Articular chondrocyte of knee joint (primary cell): ENCODE results near the gene YWHAQ. TPM values are rescaled to one million over a fixed set of nuclear protein-coding genes. Genes with fewer than 3 reads are reported as not detected.

Experiments used
- small RNA-seq: library from RNA; depleted of rRNA; stranded (forward); fragments of <200 nt; gene quantifications from one replicate; pipeline ENCODE3, GENCODE V24; 2012
- total RNA-seq: library from RNA; depleted of rRNA; stranded (reverse); fragments of >200 nt; gene quantifications from 2 replicates; pipeline ENCODE4 v1.2.3, GENCODE V29; 2012

YWHAQ gene
- total RNA-seq, result 371 and 392 TPM in 2 replicates

GRCh38 chr2:9630736-9631552 lies at the start of gene YWHAQ:
YWHAQ (minus strand) TSS chr2:9630997; CDS start chr2:9630452, 545 bp downstream.

DNA sequence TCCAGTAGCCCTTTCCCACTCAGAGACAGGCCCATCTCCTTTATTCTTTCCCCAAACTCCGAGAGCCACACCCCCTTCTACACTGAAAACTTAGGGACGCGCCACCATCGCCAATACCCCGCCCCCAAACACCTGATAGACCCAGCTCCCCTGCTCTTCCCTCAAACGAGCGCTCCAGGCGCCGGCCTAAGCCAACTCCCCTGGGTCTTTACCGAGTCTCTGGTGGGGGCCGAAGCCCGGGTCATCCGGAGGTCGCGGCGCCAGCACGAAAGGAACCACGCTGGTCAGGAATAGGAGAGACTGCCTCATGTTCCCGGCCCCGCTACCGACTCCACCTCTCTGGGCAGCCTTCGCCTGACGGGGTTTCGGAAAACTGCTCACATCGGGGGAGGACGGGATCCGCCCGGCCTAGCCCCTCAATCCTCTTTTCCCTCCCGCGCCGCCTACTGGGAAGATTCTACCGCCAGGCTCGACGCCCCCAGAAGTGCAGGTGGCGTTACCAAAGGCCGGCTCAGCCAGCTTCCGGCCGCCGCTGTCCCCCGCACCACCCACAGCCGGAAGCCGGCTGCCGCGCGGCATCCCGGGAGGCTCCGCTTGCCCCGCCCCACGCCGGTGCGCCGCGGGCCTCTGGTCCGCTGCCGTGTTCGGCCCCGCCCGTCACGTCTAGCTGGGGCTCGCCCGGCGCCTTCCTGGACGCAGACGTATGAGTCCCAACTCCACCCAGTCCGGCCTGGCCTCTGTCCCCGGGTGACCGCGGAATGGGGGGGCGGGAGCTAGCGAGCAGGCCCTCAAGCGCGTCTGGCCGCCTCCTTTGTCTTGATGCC lies 75.3 kb downstream of the YWHAQ start, which contains the start of gene ADAM17:
Gene ADAM17 (minus strand): TSS at position 534 of the 824 bp plus-strand sequence. CDS start 225 bp downstream, at position 309.

Small RNA genes lying within 50 kb of the gene (small RNA-seq; reads per million reads assigned to genes)
- not detected for gene RF00019

Other genes starting within 250 kb of the YWHAQ start
- gene ITGB1BP1, start 207.5 kb downstream of the YWHAQ start, total RNA-seq, result 52.4 and 55.7 TPM in 2 replicates
- 41.9 and 47.8 TPM in 2 replicates for gene CPSF3, start 207.3 kb downstream of the YWHAQ start, total RNA-seq
- 56.4 and 71.2 TPM in 2 replicates for gene IAH1, start 156.4 kb downstream of the YWHAQ start, total RNA-seq
- gene ADAM17, start 75.2 kb downstream of the YWHAQ start, total RNA-seq, result 48.4 and 52.9 TPM in 2 replicates
- 35.2 and 41.7 TPM in 2 replicates for gene TAF1B, start 212.5 kb upstream of the YWHAQ start, total RNA-seq